ENCODE measurements around the gene CCDC9B. TPM values are rescaled to one million over a fixed set of nuclear protein-coding genes. Genes with fewer than 3 reads are reported as not detected.
A peak's percentile ranks its signal among the peaks of the same experiment; 100 is the strongest.

Gene CCDC9B
- total and polyA plus RNA-seq, 2 of the 4 experiments (the other 2 are of a cell fraction), result 19.7 to 30.9 TPM

DNA sequence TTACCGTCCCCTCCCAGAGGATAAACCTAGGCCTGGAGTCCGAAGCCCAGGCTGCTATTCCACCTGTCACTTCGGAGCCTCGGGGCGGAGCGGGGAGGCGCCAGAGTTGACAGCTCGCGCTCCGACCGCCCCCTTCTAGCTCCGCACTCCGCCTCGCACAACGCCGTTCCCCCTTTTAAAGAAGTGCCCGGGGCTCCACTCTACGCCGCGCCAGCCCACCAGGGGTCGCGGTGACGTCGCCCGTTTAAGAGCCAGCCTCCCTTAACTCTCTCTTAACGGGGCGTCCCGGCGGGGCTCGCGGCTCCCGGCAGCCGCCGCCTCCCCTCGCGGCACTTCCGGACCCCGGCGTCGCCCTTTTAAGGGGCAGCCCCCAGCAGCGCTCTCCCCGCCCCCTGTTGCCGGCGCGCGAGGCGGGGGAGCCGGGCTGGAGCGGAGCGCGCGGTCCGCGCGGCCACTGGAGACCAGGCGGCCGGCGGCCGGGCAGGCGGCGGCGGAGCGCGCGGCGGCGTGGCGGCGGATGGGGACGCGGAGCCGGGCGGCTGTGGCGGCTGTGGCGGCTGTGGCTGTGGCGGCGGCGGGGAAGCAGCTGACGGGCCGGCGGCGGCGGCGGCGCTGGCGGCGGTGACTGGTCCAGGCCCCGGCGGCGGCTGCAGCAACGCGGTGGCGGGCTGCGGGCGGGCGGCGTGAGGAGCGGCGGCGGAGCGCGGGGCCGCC, 17.3 kb downstream of the CCDC9B start, which contains the start of gene INAFM2:
Gene INAFM2 (plus strand): TSS at position 454 of the 714 bp plus-strand sequence. CDS start 364 bp downstream, outside the sequence.
- Histone ChIP-seq H2AK5ac (ENCODE audit: low read depth, low read length) (peak within 1 kb of the TSS; percentile 0; the same call in 1 of the 2 replicates), H4K8ac (ENCODE audit: low read depth in 2 of 2, low read length in 2 of 2) (peak within 1 kb of the TSS in 1 of 2 experiments; percentile 74; a peak in 1 of 4 replicates), H3K9me3 (ENCODE audit: control insufficient read depth, insufficient read depth, low read length) (no peaks in the 10 kb centered on the region), H3K4me2 (ENCODE audit: low read depth, low read length) (peak within 1 kb of the TSS; percentile 97), H3K27me3 (ENCODE audit: control insufficient read depth, insufficient read depth, low read length) (peaks cover 2% of the 10 kb centered on the region), H3K18ac (ENCODE audit: low read depth, low read length) (no peak within 1 kb of the TSS), H2BK20ac (ENCODE audit: low read depth, low read length) (no peak within 1 kb of the TSS), H3K9ac (ENCODE audit: low read depth, low read length) (peak within 1 kb of the TSS; percentile 82), H2BK5ac (ENCODE audit: low read depth, low read length, poor library complexity, severe bottlenecking) (peak within 1 kb of the TSS; percentile 70), H3K4me1 (ENCODE audit: control insufficient read depth, insufficient read depth, low read length) (peaks cover 24% of the 10 kb centered on the region), H3K36me3 (ENCODE audit: control insufficient read depth, insufficient read depth, low read length) (no peaks in the 10 kb centered on the region), H4K20me1 (ENCODE audit: insufficient read depth, low read length) (0 out of 2 replicates have a peak, but pooled peaks cover 12% of the 10 kb centered on the region), H3K27ac (ENCODE audit: insufficient read depth, low read length) (peak within 1 kb of the TSS; percentile 74; the same call in 1 of the 2 replicates), H3K4ac (ENCODE audit: low read depth, low read length) (peak within 1 kb of the TSS; percentile 43; the same call in 1 of the 2 replicates), H2BK120ac (ENCODE audit: low read depth, low read length) (no peak within 1 kb of the TSS), H4K5ac (ENCODE audit: low read depth, low read length) (no peak within 1 kb of the TSS), H2AFZ (replicated peaks; ENCODE audit: low read length, poor library complexity) (peak within 1 kb of the TSS; percentile 75), H3K23ac (ENCODE audit: low read depth, low read length) (0 out of 2 replicates have a peak within 1 kb of the TSS, but pooled peaks have one; percentile 49), H3K4me3 (ENCODE audit: insufficient read depth, low read depth, low read length) (peak within 1 kb of the TSS; percentile 89), H3K9me1 (ENCODE audit: insufficient read depth, low read length) (peaks cover 6% of the 10 kb centered on the region), H4K91ac (ENCODE audit: insufficient read depth, low read depth, low read length) (peak within 1 kb of the TSS; percentile 23; the same call in 1 of the 2 replicates), H2BK15ac (ENCODE audit: low read depth, low read length) (no peak within 1 kb of the TSS), H3K79me1 (ENCODE audit: low read depth in 1 of 2, low read length in 2 of 2) (peaks cover 26 to 34% of the 10 kb centered on the region in 2 experiments), H3K56ac (ENCODE audit: extremely low read depth, insufficient read depth, low read length) (no peak within 1 kb of the TSS), H2AK9ac (replicated peaks; ENCODE audit: low read depth, low read length, poor library complexity) (peak within 1 kb of the TSS; percentile 57), H3K14ac (replicated peaks; ENCODE audit: low read depth, low read length) (no peak within 1 kb of the TSS)
- ChIA-PET CTCF (interaction anchor here (0.7 to 3.6 kb wide), 7 partner anchors 9 to 44 kb away, joined by 3 to 18 read pairs (median 4); no protein-coding TSS in a partner anchor), POLR2A (ENCODE audit: unreplicated experiment) (interaction anchor here (0.6 to 0.7 kb wide), 3 partner anchors 14 to 83 kb away, joined by 3 read pairs; partner anchors contain the start of gene KNSTRN)
- peak; percentile 92 for TF ChIP-seq MAZ (IDR thresholded peaks at IDR 0.05; ENCODE audit: borderline replicate concordance, low read depth, low read length)
- TF ChIP-seq RAD21 (IDR thresholded peaks at IDR 0.05; ENCODE audit: low read length), result peak; percentile 51
- no peak for TF ChIP-seq BHLHE40 (IDR thresholded peaks at IDR 0.05; ENCODE audit: low read depth, low read length)
- TF ChIP-seq POLR2A (IDR thresholded peaks at IDR 0.05; ENCODE audit: low read depth, low read length), result peak; percentile 65
- peak; percentile 41; the same call in 1 of the 2 replicates for TF ChIP-seq MXI1 (IDR thresholded peaks at IDR 0.05; ENCODE audit: borderline replicate concordance, low read depth, low read length)
- peak; percentile 51 for TF ChIP-seq SMC3 (IDR thresholded peaks at IDR 0.05; ENCODE audit: low read depth, low read length)
- no peak for TF ChIP-seq NFE2L2 (IDR thresholded peaks at IDR 0.05; ENCODE audit: low read depth, low read length)
- TF ChIP-seq, protein P1, sequence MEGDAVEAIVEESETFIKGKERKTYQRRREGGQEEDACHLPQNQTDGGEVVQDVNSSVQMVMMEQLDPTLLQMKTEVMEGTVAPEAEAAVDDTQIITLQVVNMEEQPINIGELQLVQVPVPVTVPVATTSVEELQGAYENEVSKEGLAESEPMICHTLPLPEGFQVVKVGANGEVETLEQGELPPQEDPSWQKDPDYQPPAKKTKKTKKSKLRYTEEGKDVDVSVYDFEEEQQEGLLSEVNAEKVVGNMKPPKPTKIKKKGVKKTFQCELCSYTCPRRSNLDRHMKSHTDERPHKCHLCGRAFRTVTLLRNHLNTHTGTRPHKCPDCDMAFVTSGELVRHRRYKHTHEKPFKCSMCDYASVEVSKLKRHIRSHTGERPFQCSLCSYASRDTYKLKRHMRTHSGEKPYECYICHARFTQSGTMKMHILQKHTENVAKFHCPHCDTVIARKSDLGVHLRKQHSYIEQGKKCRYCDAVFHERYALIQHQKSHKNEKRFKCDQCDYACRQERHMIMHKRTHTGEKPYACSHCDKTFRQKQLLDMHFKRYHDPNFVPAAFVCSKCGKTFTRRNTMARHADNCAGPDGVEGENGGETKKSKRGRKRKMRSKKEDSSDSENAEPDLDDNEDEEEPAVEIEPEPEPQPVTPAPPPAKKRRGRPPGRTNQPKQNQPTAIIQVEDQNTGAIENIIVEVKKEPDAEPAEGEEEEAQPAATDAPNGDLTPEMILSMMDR (conservative IDR thresholded peaks at IDR 0.05; ENCODE audit: low read depth, low read length), result peak; percentile 74
- ATAC-seq (ENCODE audit: low read depth) (peak; percentile 85), DNase-seq (peak; percentile 92)
- 0% methylated on average over 24 of the region's 103 CpGs; no CpG with 5 or more reads in 1 of the 2 experiments for WGBS, 2 experiments (ENCODE audit: extremely low coverage in 2 of 2, insufficient read length in 1 of 2)
- dilution Hi-C loops (cut with HindIII; ENCODE audit: low sequenced_read_pairs, unreplicated experiment) (no loop called here), in situ Hi-C loops (cut with MboI; ENCODE audit: low sequenced_read_pairs) (loop anchor here (5.0 kb wide), 1 partner anchor 99 kb away; no protein-coding TSS in a partner anchor), intact Hi-C loops (cut with micrococcal nuclease) (loop anchor here (1.0 to 5.0 kb wide), 2 partner anchors 84 to 99 kb away; partner anchors contain the start of gene IVD)
- no TSS peak for BruUV-seq (replicated peaks)

Measured in IMR-90 (cell line).